Mammary microvascular endothelial cell (primary cell): Measurements from ENCODE around the gene GRB14. TPM values are rescaled to one million over a fixed set of nuclear protein-coding genes. Genes with fewer than 3 reads are reported as not detected.

Experiments
- total RNA-seq: library from RNA; depleted of rRNA; stranded (reverse); fragments of >200 nt; gene quantifications from 2 replicates; pipeline ENCODE4 v1.2.3, GENCODE V29; 2015

The GRB14 gene
- 0.33 and 2.6 TPM in 2 replicates for total RNA-seq

GRCh38 chr2:164620873-164621763 lies at the start of gene GRB14:
Gene GRB14 (minus strand): TSS chr2:164621482. CDS start chr2:164621309, 173 bp downstream.

Other genes with a start within 250 kb of the GRB14 start
- gene COBLL1, start 220.3 kb upstream of the GRB14 start, total RNA-seq: 17.7 and 17.9 TPM in 2 replicates